Activated CD8-positive, alpha-beta memory T cell treated with anti-CD3 and anti-CD28 coated beads, Interleukin-2, amount 50 U/mL, for 1 hour (primary cell): ENCODE measurements around the gene OVCA2.
"Not testable (repeated sequence)": the region's sequence is repeated elsewhere in the genome, so short reads cannot be mapped to it uniquely, and the experiment has no call there.

Source experiments
- DNase-seq: peaks from one replicate; pipeline ENCODE4 v3.0.0-alpha.2; 2020; ENCODE audit errors: extremely low read depth

OVCA2 gene

GRCh38 chr17:2041561-2042389 lies at the start of gene OVCA2:
Gene OVCA2 (plus strand): TSS chr17:2042022. CDS start chr17:2042048, 26 bp downstream.
- DNase-seq, result peak; percentile 87

DNA sequence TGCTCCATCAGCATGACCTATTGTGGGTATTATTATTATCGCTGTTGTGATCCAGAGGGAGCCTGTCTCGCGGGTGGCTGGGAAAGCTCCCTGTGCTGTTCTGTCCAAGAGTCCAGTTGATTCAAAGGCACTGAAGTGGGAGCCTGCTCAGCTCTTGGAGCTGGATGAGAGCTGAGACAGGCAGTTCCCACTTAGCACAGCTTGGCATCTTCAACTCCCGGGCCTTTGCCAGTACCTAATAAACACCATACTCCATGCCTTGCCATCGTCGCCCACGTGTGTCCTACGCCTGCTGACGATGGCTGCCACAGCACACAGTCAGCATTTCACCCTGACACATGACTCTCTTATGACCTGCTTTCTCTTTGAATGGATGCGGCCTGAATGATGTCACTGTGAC lies 49.3 kb upstream of the OVCA2 start:
- DNase-seq, result no peak

GRCh38 chr17:1994707-1995106 lies 47.1 kb upstream of the OVCA2 start:
- DNase-seq, result no peak

- no peak for DNase-seq
Observed at GRCh38 chr17:1995321-1995892, 46.4 kb upstream of the OVCA2 start.

DNA sequence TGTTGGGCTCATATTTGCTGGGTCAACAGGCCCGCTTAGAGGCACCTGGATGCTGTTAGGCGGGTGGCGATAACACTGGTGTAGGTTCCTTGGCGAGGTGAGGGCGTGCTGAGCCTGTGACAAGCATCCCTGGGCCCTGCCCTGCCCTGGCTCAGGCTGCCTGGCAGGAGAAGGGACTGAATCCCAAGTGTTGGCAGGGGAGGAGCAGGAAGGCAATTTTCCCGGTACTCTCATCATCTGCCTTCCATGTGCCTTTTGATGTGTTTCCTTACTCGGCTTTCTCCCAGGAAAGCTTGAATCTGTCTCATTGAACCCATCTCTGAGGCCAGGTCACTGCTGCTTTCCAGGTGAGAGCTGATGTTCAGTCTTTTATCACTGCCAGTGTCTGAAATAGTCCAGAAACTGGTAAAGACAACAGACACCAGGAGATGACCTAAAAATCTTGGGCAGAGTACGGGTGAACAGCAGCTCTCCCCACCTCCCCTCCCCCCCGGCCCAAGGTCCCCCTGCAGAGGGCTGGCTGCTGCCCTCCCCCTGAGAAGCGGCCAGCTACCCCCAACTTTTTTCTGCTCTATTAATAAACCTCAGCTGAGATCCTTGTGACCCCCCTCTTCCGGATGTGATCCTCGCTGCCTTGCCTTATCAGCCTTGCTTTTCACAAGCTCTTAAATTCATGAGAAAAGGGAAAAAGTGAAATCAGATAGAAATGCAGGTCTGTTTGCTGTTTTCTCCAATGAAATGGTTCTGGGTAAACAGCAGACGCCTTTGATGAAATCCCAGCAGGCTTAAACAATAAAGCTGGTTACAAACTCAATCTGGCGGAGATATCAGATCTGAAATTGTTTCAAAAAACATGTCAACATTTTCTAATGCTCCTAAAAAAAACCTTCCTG lies 45.7 kb upstream of the OVCA2 start:
- DNase-seq, result no peak

GRCh38 chr17:1996800-1997288 lies 45.0 kb upstream of the OVCA2 start:
- no peak for DNase-seq

DNA sequence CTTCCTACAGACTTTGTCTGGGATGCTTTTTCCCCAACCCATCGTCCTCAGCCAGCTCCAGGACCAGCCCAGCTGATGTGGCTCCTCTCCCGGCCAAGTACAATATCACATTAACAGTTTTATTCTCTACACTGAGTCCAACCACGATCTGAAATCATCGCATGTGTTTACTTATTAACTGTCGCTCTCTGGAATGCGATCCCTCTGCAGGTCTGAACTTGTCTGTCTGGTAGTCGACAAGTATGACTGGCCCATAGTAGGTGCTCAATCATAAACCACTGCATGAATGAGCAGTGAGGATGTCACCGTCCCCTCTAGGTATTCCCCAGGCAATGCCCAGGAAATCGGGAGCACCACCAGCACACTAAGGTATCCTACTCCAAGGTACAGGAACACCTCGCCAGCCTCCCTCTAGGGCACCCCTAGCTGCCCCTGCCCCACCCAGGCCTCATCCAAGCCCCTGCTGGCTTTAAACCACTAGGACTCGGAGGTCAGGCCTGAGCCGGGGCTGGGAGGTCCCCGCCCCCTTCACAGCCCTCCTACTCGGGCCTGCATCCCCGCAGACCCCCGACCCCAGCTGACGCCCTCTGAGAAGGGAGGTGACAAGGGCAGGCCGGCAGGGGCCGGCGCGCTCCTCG lies 44.4 kb upstream of the OVCA2 start:
- no peak for DNase-seq

DNA sequence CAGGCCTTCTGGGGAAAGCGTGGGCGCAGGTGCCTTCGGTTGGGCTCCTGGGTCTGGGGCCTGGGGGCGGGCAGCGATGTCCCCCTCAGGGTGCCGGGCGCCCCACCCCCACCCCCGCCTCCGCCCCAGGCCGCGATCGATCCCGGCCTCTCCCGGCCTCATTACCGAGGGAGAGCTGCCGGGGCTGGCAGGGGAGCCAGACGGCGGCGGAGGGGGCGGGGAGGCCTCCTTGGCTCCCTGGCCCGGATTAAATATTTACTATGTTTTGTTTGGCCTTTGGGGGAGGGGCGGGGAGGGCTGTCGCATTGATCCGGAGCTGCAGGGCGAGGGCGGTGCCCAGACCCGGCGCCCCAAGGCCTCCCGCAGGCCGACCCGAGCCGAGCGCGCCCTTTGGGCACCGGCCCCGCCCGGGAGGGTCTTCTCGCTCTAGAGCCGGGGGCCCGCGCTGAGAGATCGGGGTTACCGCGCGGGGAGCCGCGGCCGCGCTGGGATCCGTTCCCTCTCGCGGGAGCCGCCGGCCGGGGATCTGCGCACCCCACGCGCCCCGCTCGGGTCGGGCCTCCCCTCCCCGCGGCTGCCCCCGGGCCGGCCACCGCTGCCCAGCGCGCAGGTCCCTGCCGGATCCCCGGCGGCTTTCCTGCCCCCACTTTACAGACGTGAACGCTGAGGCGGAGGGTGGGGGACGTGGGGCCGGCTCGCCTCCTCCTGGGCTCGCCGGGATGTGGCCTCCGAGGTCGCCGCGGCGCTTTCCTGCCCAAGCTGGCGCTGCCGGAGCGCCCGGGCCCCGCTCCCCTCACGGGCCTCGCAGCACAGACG lies 43.7 kb upstream of the OVCA2 start:
- DNase-seq, result no peak

GRCh38 chr17:1999557-2000251 lies 42.1 kb upstream of the OVCA2 start:
- DNase-seq, result no peak

DNA sequence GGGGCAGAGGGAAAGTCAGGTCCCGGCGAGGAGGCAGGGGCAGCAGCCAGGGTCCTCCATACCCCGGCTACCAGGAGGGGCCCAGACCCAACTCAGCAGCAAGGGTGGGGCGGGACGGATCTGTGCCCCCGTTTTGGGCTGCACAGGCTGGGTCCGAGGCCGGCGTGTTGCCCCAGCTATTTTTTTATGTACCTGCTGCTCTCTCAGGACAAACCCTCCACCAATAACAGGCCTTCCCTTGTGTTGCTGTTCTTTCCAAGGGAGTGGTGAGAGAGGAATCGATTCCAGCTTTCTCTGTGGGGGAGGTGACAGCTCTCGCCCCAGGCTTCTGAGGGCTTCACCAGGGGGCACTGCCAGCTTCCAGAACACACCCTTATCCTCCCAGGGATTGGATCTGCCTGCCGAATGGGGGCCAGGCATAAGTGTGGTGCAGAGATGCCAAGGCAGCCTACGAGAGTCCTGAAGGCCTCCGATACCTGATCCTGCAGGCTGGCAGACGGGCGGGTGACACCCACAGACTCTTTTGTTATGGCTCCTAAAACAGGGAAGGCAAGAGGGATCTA lies 39.0 kb upstream of the OVCA2 start:
- no peak for DNase-seq

- DNase-seq, result no peak
Observed at GRCh38 chr17:2003525-2003924, 38.3 kb upstream of the OVCA2 start.

DNA sequence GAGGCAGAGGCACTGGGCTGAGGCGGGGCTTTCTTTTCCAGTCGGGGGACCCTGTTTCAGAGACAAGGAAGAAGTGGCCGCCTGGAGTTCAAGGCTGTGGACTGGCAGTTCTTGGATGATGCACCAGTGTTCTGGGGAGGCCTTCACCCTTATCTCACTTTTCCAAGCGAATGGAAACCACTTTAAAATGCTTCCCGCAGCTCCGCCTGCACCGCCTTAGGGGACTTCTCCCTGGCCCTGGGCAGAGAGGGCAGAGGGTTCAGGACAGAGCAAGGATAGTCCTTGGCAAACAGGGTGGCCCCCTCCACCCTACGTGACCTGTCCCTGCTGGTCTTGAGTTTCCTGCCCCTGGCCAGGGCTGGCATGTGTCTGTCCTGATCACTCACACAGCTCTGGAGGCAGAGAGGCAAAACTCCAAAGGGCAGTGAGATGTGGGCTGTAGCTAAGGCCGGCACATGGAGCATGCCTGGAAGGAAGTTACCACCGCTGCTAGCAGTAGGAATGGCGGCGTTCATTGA lies 37.3 kb upstream of the OVCA2 start:
- DNase-seq, result no peak

DNA sequence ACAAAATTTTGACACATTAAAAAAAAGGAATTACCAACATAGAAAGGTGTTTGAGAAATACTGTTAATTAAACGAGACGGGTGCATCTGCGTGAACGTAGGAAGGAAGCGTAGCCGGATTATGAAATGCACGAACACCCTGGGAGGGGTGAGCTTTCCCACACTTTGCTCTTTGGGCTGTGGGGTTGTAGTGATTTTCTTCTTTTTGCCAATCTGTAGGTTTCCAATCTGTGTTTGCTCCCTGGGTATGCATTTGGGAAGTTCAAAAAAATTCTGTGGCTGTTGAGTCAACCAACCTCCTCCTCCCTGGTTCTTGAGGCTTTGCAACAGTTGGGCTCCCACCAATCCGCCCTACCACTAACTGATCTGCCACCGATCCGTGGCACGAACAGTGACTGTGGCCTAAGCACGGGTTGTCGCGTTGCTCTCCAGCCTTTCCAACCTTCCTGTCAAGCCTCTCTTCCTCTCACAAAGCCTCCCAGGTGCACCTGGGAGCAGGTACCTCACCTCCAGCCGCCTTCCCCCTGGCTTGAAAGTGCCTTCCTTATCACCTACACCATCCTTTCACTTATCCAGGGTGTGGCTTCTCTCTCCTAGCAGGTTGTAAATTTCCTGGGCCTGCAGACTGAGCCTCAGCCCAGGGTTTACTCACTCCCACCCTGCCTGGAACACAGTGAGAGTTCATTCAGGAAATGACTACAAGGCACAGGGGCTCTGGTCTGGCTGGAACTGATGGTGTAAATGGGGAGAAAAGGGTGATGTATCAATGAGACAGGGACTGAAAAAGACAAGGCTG lies 33.3 kb upstream of the OVCA2 start:
- DNase-seq, result no peak

- DNase-seq, result no peak
Observed at GRCh38 chr17:2009737-2010136, 32.1 kb upstream of the OVCA2 start.

DNA sequence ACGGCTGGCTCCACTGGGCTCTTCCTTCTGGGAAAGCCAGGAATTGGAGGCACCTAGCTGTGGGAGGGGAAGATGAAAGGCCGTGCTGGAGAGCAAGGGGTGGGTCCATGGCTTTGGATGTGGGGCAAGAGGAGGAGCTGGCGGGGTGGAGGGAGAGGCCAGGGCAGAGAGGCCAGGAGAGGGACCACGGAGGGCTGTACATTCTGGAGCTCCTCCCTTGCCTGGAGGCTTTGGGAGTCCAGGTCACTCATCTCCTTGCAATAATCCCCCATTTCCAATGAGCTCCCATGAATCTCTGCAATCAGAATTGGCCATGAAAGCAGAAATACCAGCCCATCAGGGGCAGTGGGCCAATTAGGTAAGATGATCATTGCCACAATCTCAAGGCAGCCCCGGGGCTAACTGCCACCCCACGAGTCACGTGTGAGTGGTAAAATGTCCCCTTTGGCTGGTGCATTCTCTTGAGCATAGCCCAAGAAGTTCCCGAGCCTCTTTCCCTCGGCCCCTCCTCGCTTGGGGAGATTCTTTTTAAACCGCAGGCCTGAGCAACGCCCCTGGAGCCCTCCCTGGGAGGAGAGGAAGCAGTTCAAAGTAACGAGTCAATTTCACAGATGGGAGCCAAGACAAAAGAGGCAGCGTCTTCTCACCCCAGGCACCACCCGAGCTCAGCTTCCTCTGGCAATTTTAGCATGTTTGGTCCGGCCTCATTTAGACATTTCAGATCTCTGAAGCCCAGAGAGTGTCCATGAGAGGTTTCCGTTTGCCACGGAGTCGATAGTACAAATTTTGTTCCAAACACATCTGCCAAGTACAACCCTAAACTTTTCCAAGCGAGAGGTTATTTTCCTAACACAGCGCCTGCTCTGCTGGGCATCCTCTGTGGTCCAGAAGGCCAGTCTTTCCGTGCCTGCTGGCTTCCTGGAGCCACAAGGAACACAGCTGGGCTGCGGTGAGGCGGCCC lies 30.1 kb upstream of the OVCA2 start:
- DNase-seq, result no peak

DNA sequence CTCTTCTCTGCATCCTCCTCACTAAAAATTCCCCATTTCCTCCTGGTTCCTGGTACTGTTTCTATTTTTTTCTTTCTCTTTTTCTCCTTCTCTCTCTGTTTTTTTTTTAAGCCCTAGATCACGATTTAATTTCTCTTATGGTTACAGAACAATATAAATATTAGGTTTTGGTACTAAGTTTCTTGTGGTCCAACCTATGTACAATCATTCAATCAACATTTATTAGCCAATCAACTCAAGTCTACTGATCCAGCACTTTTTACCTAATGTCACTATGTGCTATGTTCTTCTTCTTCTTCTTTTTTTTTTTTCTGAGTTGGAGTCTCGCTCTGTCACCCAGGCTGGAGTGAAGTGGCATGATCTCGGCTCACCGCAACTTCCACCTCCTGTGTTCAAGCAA lies 29.3 kb upstream of the OVCA2 start:
- no peak for DNase-seq

DNA sequence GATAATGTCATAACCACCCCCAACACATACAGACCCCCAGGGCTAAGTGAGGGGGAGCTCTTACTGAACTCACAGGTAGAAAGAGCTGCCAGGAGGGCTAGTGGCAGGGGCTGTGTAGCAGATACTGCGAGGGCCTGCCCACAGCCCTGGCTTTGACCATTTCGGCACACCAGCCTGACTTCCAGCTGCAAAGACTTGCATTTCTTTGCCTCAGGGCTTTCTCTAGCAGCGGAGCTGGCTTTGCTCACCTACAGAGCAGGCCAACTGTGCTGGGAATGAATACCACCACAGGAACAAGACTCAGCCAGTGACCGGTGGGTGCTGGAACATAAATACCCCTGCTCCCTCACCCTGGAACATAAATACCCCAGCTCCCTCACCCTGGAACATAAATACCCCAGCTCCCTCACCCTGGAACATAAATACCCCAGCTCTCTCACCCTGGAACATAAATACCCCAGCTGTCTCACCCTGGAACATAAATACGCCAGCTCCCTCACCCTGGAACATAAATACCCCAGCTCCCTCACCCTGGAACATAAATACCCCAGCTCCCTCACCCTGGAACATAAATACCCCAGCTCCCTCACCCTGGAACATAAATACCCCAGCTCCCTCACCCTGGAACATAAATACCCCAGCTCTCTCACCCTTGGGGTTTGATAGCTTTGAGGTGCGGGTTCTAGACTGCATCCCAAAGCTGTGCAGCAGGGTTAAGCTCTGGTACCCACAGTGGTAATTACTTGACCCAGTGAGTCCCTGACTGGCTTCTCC lies 28.4 kb upstream of the OVCA2 start:
- not testable (repeated sequence) for DNase-seq
